A673 (cell line): ENCODE results near the gene SESN1. TPM values are rescaled to one million over a fixed set of nuclear protein-coding genes. Genes with fewer than 3 reads are reported as not detected.

Source experiments
- BruUV-seq: library from RNA; stranded (reverse); fragments of 400-500 nt; replicated peaks from 2 replicates; lab custom pipeline; 2021; lab: Mats Ljungman, UMichigan
- CTCF ChIA-PET: fragments of 300-600 bp; sonication (Branson Sonifier 250); formaldehyde crosslinking; loops from one replicate; lab custom pipeline; 2022; ENCODE audit warnings: antibody characterized with exemption; lab: Charles Lee
- POLR2A ChIA-PET: fragments of 300-600 bp; sonication (Branson Sonifier 250); formaldehyde crosslinking; loops from one replicate; lab custom pipeline; 2022; ENCODE audit warnings: antibody characterized with exemption; ENCODE audit not compliant: low non-redundant PET; lab: Charles Lee
- DNase-seq: peaks from one replicate; pipeline ENCODE4 v3.0.0-alpha.2; 2015; ENCODE audit warnings: low spot score
- H3K27ac ChIP-seq: fragments of 200-600 bp; sonication (generic); 2 replicates; pipeline ENCODE4 v1.5.1; 2016; ENCODE audit warnings: mixed run types, low read depth, mild to moderate bottlenecking, mixed read lengths, antibody characterized with exemption, low read length; ENCODE audit not compliant: poor library complexity, severe bottlenecking
- H3K27me3 ChIP-seq: fragments of 200-600 bp; sonication (generic); replicated peaks from 2 replicates; pipeline ENCODE4 v1.6.1; 2017; ENCODE audit warnings: mixed run types, low read depth, mild to moderate bottlenecking, mixed read lengths, antibody characterized with exemption, low read length; ENCODE audit not compliant: insufficient read depth, poor library complexity
- H3K36me3 ChIP-seq: fragments of 200-600 bp; sonication (generic); 2 replicates; pipeline ENCODE4 v1.6.1; 2016; ENCODE audit warnings: mixed run types, mild to moderate bottlenecking, mixed read lengths, antibody characterized with exemption, low read length; ENCODE audit not compliant: insufficient read depth, poor library complexity, severe bottlenecking
- H3K4me1 ChIP-seq: fragments of 200-600 bp; sonication (generic); 2 replicates; pipeline ENCODE4 v1.6.1; 2017; ENCODE audit warnings: mixed run types, mild to moderate bottlenecking, mixed read lengths, antibody characterized with exemption, low read length; ENCODE audit not compliant: insufficient read depth, poor library complexity, severe bottlenecking
- H3K4me3 ChIP-seq: fragments of 200-600 bp; sonication (generic); 2 replicates; pipeline ENCODE4 v1.5.1; 2016; ENCODE audit warnings: low read depth, mixed run types, mild to moderate bottlenecking, mixed read lengths, low read length; ENCODE audit not compliant: poor library complexity, severe bottlenecking
- H3K9me3 ChIP-seq: fragments of 200-600 bp; sonication (generic); 2 replicates; pipeline ENCODE4 v1.6.1; 2016; ENCODE audit warnings: mixed run types, low read depth, mild to moderate bottlenecking, mixed read lengths, antibody characterized with exemption, low read length; ENCODE audit not compliant: poor library complexity, severe bottlenecking
- CTCF ChIP-seq: fragments of 300-800, 200-600 bp; sonication (generic); conservative IDR thresholded peaks from 2 replicates; pipeline ENCODE4 v1.5.1; 2017; ENCODE audit warnings: low read depth, mild to moderate bottlenecking, antibody characterized with exemption, low read length, moderate library complexity, mixed read lengths
- EZH2 ChIP-seq: fragments of 200-600 bp; sonication (generic); IDR thresholded peaks from 2 replicates; pipeline ENCODE4 v1.6.1; 2017; ENCODE audit warnings: borderline replicate concordance, low read depth, mild to moderate bottlenecking, mixed read lengths, antibody characterized with exemption, low read length; ENCODE audit not compliant: poor library complexity, severe bottlenecking
- intact Hi-C: fragments of 100-400 bp; cut with micrococcal nuclease; formaldehyde crosslinking; loops from one replicate; pipeline ENCODE4 v1.10.0; 2022; ENCODE audit not compliant: unreplicated experiment
- total RNA-seq: library from RNA; stranded (reverse); gene quantifications from 2 replicates; pipeline ENCODE4 v1.2.3, GENCODE V29; 2021

SESN1 gene
- total RNA-seq, 1 experiment from 2014 or later = 4.1 TPM

GRCh38 chr6:108966855-108967755 lies 127.5 kb downstream of the SESN1 start:
- no peaks in the 10 kb centered on the region for H3K9me3 ChIP-seq
- BruUV-seq = no TSS peak
- H3K27ac ChIP-seq = no peak overlapping the region
- no peak overlapping the region for H3K4me3 ChIP-seq
- intact Hi-C loops = no loop called here
- peak; percentile 56 for DNase-seq
- H3K36me3 ChIP-seq = no peaks in the 10 kb centered on the region
- TF ChIP-seq EZH2 (no peak), CTCF (no peak)
- no peaks in the 10 kb centered on the region for H3K27me3 ChIP-seq
- POLR2A ChIA-PET = interaction anchor here (0.5 kb wide), 1 partner anchor 1312 kb away, joined by 3 read pairs; no protein-coding TSS in a partner anchor
- CTCF ChIA-PET = no interaction called here
- H3K4me1 ChIP-seq = peaks cover 9% of the 10 kb centered on the region

DNA sequence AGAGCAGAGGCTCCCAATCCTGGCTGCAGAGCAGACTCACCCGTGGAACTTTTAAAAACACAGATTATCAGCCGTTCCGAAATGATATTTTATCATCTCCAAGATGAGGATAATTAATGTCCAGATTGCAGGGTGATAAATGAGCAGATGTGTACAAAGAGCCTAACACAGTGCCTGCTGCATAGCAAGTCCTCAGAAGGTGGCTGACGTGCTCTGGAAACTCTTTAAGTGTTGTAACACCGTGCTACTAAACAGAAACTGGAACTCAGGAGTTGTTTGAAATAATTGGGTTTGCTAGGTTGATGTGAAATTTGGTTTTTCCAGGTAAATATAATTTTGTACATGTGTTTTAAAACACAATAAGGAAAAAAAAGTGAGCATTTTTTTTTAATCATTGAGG lies 128.4 kb downstream of the SESN1 start:
- Histone ChIP-seq H3K4me1 (peaks cover 9% of the 10 kb centered on the region), H3K27ac (no peak overlapping the region), H3K27me3 (no peaks in the 10 kb centered on the region), H3K4me3 (no peak overlapping the region), H3K36me3 (no peaks in the 10 kb centered on the region), H3K9me3 (no peaks in the 10 kb centered on the region)
- TF ChIP-seq CTCF (no peak), EZH2 (no peak)
- no TSS peak for BruUV-seq
- POLR2A ChIA-PET = no interaction called here
- intact Hi-C loops = no loop called here
- CTCF ChIA-PET = no interaction called here
- no peak for DNase-seq

GRCh38 chr6:108961985-108962384 lies 132.7 kb downstream of the SESN1 start:
- intact Hi-C loops = no loop called here
- DNase-seq = no peak
- POLR2A ChIA-PET = no interaction called here

More at GRCh38 chr6:108961985-108962384, 132.7 kb downstream of the SESN1 start:
- Histone ChIP-seq H3K27ac (no peak overlapping the region), H3K36me3 (no peaks in the 10 kb centered on the region), H3K9me3 (no peaks in the 10 kb centered on the region), H3K27me3 (no peaks in the 10 kb centered on the region), H3K4me3 (no peak overlapping the region), H3K4me1 (peaks cover 6% of the 10 kb centered on the region)
- CTCF ChIA-PET = no interaction called here
- TF ChIP-seq EZH2 (no peak), CTCF (no peak)
- no TSS peak for BruUV-seq
